HG02642 (cell line): ENCODE data around the gene CSRP2.

Experiments
- ATAC-seq: cut with Tn5 transposase; IDR thresholded peaks from one replicate; pipeline ENCODE4 v1.9.1; 2021; ENCODE audit warnings: mild to moderate bottlenecking; ENCODE audit not compliant: unreplicated experiment, poor library complexity

CSRP2 gene

GRCh38 chr12:76878899-76879709, at the start of gene CSRP2:
Gene CSRP2 (minus strand): TSS chr12:76879019. CDS start chr12:76866260, 12,759 bp downstream.
- peak; percentile 94 for ATAC-seq

- no peak for ATAC-seq
Measured at GRCh38 chr12:76927170-76927784, 48.5 kb upstream of the CSRP2 start.

- no peak for ATAC-seq
Measured at GRCh38 chr12:76925135-76925534, 46.3 kb upstream of the CSRP2 start.

- no peak for ATAC-seq
Measured at GRCh38 chr12:76922866-76923265, 44.0 kb upstream of the CSRP2 start.

- ATAC-seq = no peak
Measured at GRCh38 chr12:76921891-76922664, 43.3 kb upstream of the CSRP2 start.

GRCh38 chr12:76921100-76921471, 42.3 kb upstream of the CSRP2 start:
- no peak for ATAC-seq

GRCh38 chr12:76920172-76921099, 41.6 kb upstream of the CSRP2 start:
- peak; percentile 89 for ATAC-seq

GRCh38 chr12:76919383-76920171, 40.8 kb upstream of the CSRP2 start:
- no peak for ATAC-seq

- no peak for ATAC-seq
Measured at GRCh38 chr12:76916170-76916540, 37.3 kb upstream of the CSRP2 start.

GRCh38 chr12:76915361-76916169, 36.7 kb upstream of the CSRP2 start:
- no peak for ATAC-seq

- ATAC-seq = no peak
Measured at GRCh38 chr12:76914102-76914859, 35.5 kb upstream of the CSRP2 start.

- no peak for ATAC-seq
Measured at GRCh38 chr12:76909290-76909689, 30.5 kb upstream of the CSRP2 start.

GRCh38 chr12:76908303-76909017, 29.6 kb upstream of the CSRP2 start:
- no peak for ATAC-seq

- no peak for ATAC-seq
Measured at GRCh38 chr12:76901628-76902380, 23.0 kb upstream of the CSRP2 start.

- no peak for ATAC-seq
Measured at GRCh38 chr12:76899522-76899921, 20.7 kb upstream of the CSRP2 start.

- no peak for ATAC-seq
Measured at GRCh38 chr12:76898442-76898841, 19.6 kb upstream of the CSRP2 start.

- no peak for ATAC-seq
Measured at GRCh38 chr12:76896274-76896673, 17.5 kb upstream of the CSRP2 start.
